SU-DHL-6 (cell line): Measurements from ENCODE around the gene MOB3B.

Experiments used
- H2AFZ ChIP-seq: fragments of 200-600 bp; sonication (generic); 2 replicates; pipeline ENCODE4 v1.6.1; 2014; ENCODE audit warnings: low read depth, mild to moderate bottlenecking, moderate library complexity, mixed read lengths, antibody characterized with exemption, low read length; ENCODE audit not compliant: severe bottlenecking
- H3F3A ChIP-seq: fragments of 200-600 bp; shearing (Covaris generic); 2 replicates; pipeline ENCODE4 v1.6.0; 2016; ENCODE audit warnings: antibody characterized with exemption, mild to moderate bottlenecking; ENCODE audit not compliant: insufficient read depth
- H3K27ac ChIP-seq: fragments of 200-600 bp; sonication (generic); 2 replicates; pipeline ENCODE4 v1.5.1; 2016; ENCODE audit warnings: low read depth, mild to moderate bottlenecking, low read length, moderate library complexity, mixed read lengths
- H3K27me3 ChIP-seq: fragments of 200-600 bp; sonication (generic), shearing (Covaris generic); 2 replicates; pipeline ENCODE4 v1.6.0; 2014; ENCODE audit warnings: mild to moderate bottlenecking, low read length
- H3K36me3 ChIP-seq: fragments of 200-600 bp; sonication (generic); 2 replicates; pipeline ENCODE4 v1.6.1; 2014; ENCODE audit warnings: mild to moderate bottlenecking, low read length, mixed read lengths
- H3K4me2 ChIP-seq: fragments of 300-600, 200-600 bp; shearing (Covaris generic), sonication (generic); 2 replicates; pipeline ENCODE4 v1.6.0; 2014; ENCODE audit warnings: low read length, low read depth, mild to moderate bottlenecking; ENCODE audit not compliant: poor library complexity, severe bottlenecking
- H3K4me3 ChIP-seq: fragments of 200-600 bp; sonication (generic); 2 replicates; pipeline ENCODE4 v1.5.1; 2014; ENCODE audit warnings: antibody characterized with exemption, low read length, mild to moderate bottlenecking, mixed read lengths; ENCODE audit not compliant: insufficient read depth, poor library complexity, severe bottlenecking
- H3K79me2 ChIP-seq: fragments of 200-600 bp; sonication (generic); 2 replicates; pipeline ENCODE4 v1.6.1; 2014; ENCODE audit warnings: mild to moderate bottlenecking, low read length, moderate library complexity; ENCODE audit not compliant: insufficient read depth
- H3K9ac ChIP-seq: fragments of 200-600 bp; sonication (generic); 2 replicates; pipeline ENCODE4 v1.7.0; 2014; ENCODE audit warnings: mild to moderate bottlenecking, low read length
- H3K9me2 ChIP-seq: fragments of 200-600 bp; sonication (generic); replicated peaks from 2 replicates; pipeline ENCODE4 v1.6.1; 2014; ENCODE audit warnings: low read length; ENCODE audit not compliant: insufficient read depth
- H3K9me3 ChIP-seq: fragments of 200-600 bp; sonication (generic); 2 replicates; pipeline ENCODE4 v1.6.1; 2014; ENCODE audit warnings: low read length, mixed read lengths; ENCODE audit not compliant: insufficient read depth
- H4K20me1 ChIP-seq: fragments of 200-600 bp; sonication (generic); 2 replicates; pipeline ENCODE4 v1.6.1; 2014; ENCODE audit warnings: low read depth, mild to moderate bottlenecking, antibody characterized with exemption, low read length, moderate library complexity, mixed read lengths
- EZH2phosphoT487 ChIP-seq: fragments of 200-600 bp; sonication (generic), shearing (Covaris generic); conservative IDR thresholded peaks from 2 replicates; pipeline ENCODE4 v1.6.1; 2018; ENCODE audit warnings: mild to moderate bottlenecking, antibody characterized with exemption, low read length, moderate library complexity, mixed read lengths
- TF ChIP-seq, protein P1 (sequence below): fragments of 200-600 bp; sonication (generic); IDR thresholded peaks from one replicate; pipeline ENCODE4 v1.5.1; 2017; ENCODE audit warnings: antibody characterized with exemption, mild to moderate bottlenecking, low read length, moderate library complexity; ENCODE audit not compliant: insufficient read depth, poor library complexity, severe bottlenecking

The MOB3B gene

DNA sequence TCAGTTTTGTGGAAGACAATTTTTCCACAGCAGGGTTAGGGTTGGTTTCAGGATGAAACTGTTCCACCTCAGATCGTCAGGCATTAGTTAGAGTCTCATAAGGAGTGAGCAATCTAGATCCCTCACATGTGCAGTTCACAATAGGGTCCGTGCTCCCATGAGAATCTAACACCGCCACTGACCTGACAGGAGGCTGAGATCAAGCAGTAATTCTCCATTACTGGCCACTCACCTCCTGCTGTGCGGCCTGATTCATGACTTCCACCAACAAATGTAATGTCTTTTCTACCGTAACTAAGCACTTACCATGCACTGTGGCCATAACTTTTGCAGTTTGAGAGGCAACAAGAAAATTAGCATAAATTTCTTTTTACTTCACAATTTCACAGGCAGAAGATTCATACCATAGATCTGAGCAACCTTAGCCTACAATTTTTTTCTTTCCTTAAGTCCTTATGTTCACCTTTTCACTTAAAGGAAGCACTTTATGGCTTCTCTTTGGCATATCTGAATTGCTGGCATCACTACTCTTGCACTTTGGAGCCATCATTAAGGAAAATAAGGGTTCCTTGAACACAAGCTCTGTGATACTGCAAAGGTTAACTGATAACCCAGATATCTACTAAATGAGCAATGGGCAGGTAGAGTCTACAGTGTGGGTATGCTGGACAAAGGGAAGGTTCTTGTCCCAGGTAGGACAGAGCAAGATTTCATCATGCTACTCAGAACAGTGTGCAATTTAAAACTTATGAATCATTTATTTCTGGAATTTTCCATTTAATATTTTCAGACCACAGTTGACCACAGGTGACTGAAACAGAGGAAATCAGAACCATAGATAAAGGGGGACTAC, 88.5 kb downstream of the MOB3B start:
- Histone ChIP-seq H3K36me3 (no peaks in the 10 kb centered on the region), H3F3A (no peaks in the 10 kb centered on the region), H3K4me3 (no peak overlapping the region), H3K9me2 (no peaks in the 10 kb centered on the region), H3K27ac (no peak overlapping the region), H2AFZ (no peak overlapping the region), H4K20me1 (no peaks in the 10 kb centered on the region), H3K4me2 (no peak overlapping the region), H3K79me2 (no peaks in the 10 kb centered on the region), H3K9ac (no peak overlapping the region), H3K9me3 (no peaks in the 10 kb centered on the region), H3K27me3 (no peaks in the 10 kb centered on the region)
- TF ChIP-seq, protein P1, sequence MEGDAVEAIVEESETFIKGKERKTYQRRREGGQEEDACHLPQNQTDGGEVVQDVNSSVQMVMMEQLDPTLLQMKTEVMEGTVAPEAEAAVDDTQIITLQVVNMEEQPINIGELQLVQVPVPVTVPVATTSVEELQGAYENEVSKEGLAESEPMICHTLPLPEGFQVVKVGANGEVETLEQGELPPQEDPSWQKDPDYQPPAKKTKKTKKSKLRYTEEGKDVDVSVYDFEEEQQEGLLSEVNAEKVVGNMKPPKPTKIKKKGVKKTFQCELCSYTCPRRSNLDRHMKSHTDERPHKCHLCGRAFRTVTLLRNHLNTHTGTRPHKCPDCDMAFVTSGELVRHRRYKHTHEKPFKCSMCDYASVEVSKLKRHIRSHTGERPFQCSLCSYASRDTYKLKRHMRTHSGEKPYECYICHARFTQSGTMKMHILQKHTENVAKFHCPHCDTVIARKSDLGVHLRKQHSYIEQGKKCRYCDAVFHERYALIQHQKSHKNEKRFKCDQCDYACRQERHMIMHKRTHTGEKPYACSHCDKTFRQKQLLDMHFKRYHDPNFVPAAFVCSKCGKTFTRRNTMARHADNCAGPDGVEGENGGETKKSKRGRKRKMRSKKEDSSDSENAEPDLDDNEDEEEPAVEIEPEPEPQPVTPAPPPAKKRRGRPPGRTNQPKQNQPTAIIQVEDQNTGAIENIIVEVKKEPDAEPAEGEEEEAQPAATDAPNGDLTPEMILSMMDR, result no peak
- no peak for TF ChIP-seq EZH2phosphoT487

DNA sequence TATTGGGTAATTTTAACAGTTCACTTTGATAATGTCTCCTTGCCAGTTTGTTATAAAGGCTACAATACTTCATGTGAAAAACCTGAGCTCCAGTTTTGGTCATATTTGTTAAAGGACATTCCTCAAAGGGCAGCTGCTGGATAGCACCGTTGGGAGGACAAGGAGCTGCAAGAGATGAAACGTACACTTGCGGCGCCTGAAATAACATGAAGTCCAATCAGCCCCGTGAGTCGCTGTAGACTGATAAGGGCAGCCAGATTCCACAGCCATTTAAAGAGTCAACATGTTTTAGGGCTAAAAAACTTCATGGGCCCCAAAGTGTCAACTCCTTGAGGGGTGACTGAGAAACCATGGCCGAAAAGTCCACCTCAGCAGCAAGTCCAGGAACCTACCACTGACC, 91.1 kb downstream of the MOB3B start:
- H3K4me3 ChIP-seq, result no peak overlapping the region
- no peak overlapping the region for H3K27ac ChIP-seq
- no peaks in the 10 kb centered on the region for H3K27me3 ChIP-seq
- no peaks in the 10 kb centered on the region for H4K20me1 ChIP-seq
- no peaks in the 10 kb centered on the region for H3K36me3 ChIP-seq
- no peak overlapping the region for H3K9ac ChIP-seq
- no peak overlapping the region for H3K4me2 ChIP-seq
- no peaks in the 10 kb centered on the region for H3K9me3 ChIP-seq
- no peak overlapping the region for H2AFZ ChIP-seq
- no peaks in the 10 kb centered on the region for H3K9me2 ChIP-seq
- H3K79me2 ChIP-seq, result no peaks in the 10 kb centered on the region
- TF ChIP-seq EZH2phosphoT487, result no peak
- TF ChIP-seq, protein P1, result no peak
- H3F3A ChIP-seq, result no peaks in the 10 kb centered on the region

DNA sequence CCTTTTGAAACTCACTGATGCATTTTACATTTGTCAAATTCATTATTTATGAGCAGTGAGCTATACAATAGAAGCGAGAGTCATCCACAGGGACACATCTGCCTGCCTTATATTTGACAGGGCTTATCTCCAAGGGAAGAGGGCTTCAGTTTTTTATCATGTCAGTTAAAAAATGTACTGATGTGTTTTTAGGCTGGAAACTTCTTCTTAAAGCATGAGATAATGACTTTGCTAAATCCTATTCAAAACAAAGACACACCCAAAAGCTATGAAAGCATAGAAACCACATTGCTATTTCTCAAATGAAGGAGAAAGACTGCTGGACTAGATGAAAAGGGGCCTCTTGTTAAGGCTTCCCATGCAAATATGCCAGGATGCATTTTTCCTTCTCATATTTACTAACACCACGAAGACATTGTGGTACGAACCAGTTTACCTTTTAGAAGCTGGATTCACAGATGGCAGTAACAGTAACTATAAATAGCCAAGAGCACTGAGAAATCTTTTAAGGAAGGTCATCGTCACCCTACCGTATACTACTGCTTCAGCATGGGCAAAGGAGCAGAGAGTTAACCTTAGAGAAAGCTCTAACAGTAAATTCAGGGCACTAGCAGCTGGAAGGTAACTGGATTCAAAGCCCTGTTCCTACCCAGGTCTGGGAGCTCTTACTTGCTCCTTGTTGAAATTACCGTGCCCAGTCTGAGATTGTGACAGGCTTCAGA, 91.8 kb downstream of the MOB3B start:
- Histone ChIP-seq H3K9ac (no peak overlapping the region), H3K4me2 (no peak overlapping the region), H4K20me1 (no peaks in the 10 kb centered on the region), H3F3A (no peaks in the 10 kb centered on the region), H3K79me2 (no peaks in the 10 kb centered on the region), H2AFZ (no peak overlapping the region), H3K27ac (no peak overlapping the region), H3K27me3 (no peaks in the 10 kb centered on the region), H3K4me3 (no peak overlapping the region), H3K9me3 (no peaks in the 10 kb centered on the region), H3K9me2 (no peaks in the 10 kb centered on the region), H3K36me3 (no peaks in the 10 kb centered on the region)
- TF ChIP-seq, protein P1, result no peak
- TF ChIP-seq EZH2phosphoT487, result no peak
